Naive thymus-derived CD4-positive, alpha-beta T cell (primary cell): Measurements from ENCODE around the gene RCAN1. TPM values are rescaled to one million over a fixed set of nuclear protein-coding genes. Genes with fewer than 3 reads are reported as not detected.

Source experiments
- ATAC-seq: fragments of 150-1000 bp; cut with Tn5 transposase; 2 replicates; pipeline ENCODE4 v1.10.0; 2021; ENCODE audit warnings: mild to moderate bottlenecking, moderate library complexity
- CTCF ChIA-PET: fragments of 350-600 bp; sonication (Branson Sonifier 250); formaldehyde crosslinking; loops from one replicate; lab custom pipeline; 2021; ENCODE audit warnings: antibody characterized with exemption; lab: Charles Lee
- POLR2A ChIA-PET: fragments of 350-600 bp; sonication (Branson Sonifier 250); formaldehyde crosslinking; loops from one replicate; lab custom pipeline; 2021; ENCODE audit warnings: antibody characterized with exemption, inconsistent platforms; lab: Charles Lee
- DNase-seq, 9 donors: peaks; one replicate each; pipeline versions ENCODE4 v3.0.0 to v3.0.0-alpha.2; 2020 to 2022; ENCODE audit warnings: mixed read lengths in 1 of 9
- H3K27ac ChIP-seq: one replicate; pipeline ENCODE4 v1.7.0; 2013; ENCODE audit warnings: mild to moderate bottlenecking, low read depth, low read length, moderate library complexity
- H3K27me3 ChIP-seq, 2 donors: one replicate each; pipeline ENCODE4 v1.7.0; 2013; ENCODE audit warnings: low read length in 2 of 2, mild to moderate bottlenecking in 2 of 2, moderate library complexity in 2 of 2; ENCODE audit not compliant: control insufficient read depth in 2 of 2, insufficient read depth in 2 of 2
- H3K36me3 ChIP-seq, 3 experiments: 1 replicate in 2 of 3; 2 replicates in 1 of 3; pipeline ENCODE4 v1.7.0; 2013; ENCODE audit warnings: low read length in 3 of 3, mild to moderate bottlenecking in 3 of 3, moderate library complexity in 1 of 3; ENCODE audit not compliant: insufficient read depth in 3 of 3, control insufficient read depth in 2 of 3
- H3K4me1 ChIP-seq, 2 donors: one replicate each; pipeline ENCODE4 v1.7.0; 2013; ENCODE audit warnings: low read length in 2 of 2, mild to moderate bottlenecking in 2 of 2, moderate library complexity in 1 of 2; ENCODE audit not compliant: control insufficient read depth in 2 of 2, insufficient read depth in 2 of 2
- H3K4me3 ChIP-seq: 2 replicates; pipeline ENCODE4 v1.7.0; 2013; ENCODE audit warnings: mild to moderate bottlenecking, low read length
- H3K9me3 ChIP-seq, 3 experiments: 1 replicate in 2 of 3; 2 replicates in 1 of 3; pipeline ENCODE4 v1.7.0; 2013; ENCODE audit warnings: low read length in 3 of 3; ENCODE audit not compliant: control insufficient read depth in 2 of 3
- H3K27ac Mint-ChIP-seq, 9 donors: one replicate each; pipeline ENCODE4 v1.8.0; 2020 to 2022; ENCODE audit warnings: mixed read lengths in 9 of 9, mild to moderate bottlenecking in 8 of 9, moderate library complexity in 5 of 9, inconsistent platforms in 2 of 9
- H3K27me3 Mint-ChIP-seq, 5 donors: one replicate each; pipeline ENCODE4 v1.8.0; 2021 to 2022; ENCODE audit warnings: mixed read lengths in 5 of 5, mild to moderate bottlenecking in 1 of 5
- H3K36me3 Mint-ChIP-seq, 5 donors: one replicate each; pipeline ENCODE4 v1.8.0; 2020 to 2022; ENCODE audit warnings: mixed read lengths in 5 of 5, mild to moderate bottlenecking in 3 of 5, inconsistent platforms in 1 of 5
- H3K4me1 Mint-ChIP-seq, 7 donors: one replicate each; pipeline ENCODE4 v1.8.0; 2020 to 2022; ENCODE audit warnings: mixed read lengths in 7 of 7, mild to moderate bottlenecking in 3 of 7, inconsistent platforms in 1 of 7
- H3K4me3 Mint-ChIP-seq, 10 donors: one replicate each; pipeline ENCODE4 v1.8.0; 2020 to 2022; ENCODE audit warnings: mild to moderate bottlenecking in 10 of 10, mixed read lengths in 10 of 10, moderate library complexity in 6 of 10, inconsistent platforms in 2 of 10
- H3K9me3 Mint-ChIP-seq, 11 donors: one replicate each; pipeline ENCODE4 v1.8.0; 2020 to 2022; ENCODE audit warnings: mixed read lengths in 11 of 11, mild to moderate bottlenecking in 4 of 11, inconsistent platforms in 1 of 11, moderate library complexity in 1 of 11
- intact Hi-C, 2 donors: fragments of 100-400 bp; cut with micrococcal nuclease; formaldehyde crosslinking; loops; one replicate each; pipeline ENCODE4 v1.15.1; 2023
- polyA plus RNA-seq, 2 donors: library from polyadenylated mRNA; unstranded; fragments of 300-500 nt; fragmentation: Illumina TruSeq; gene quantifications; one replicate each; pipeline ENCODE4 v1.2.3, GENCODE V29; 2021
- total RNA-seq, 6 experiments: library from RNA in 5 of 6; stranded (reverse) in 5 of 6; gene quantifications; 1 replicate in 5 of 6; 2 replicates in 1 of 6; pipeline ENCODE4 v1.2.3 and lab custom pipeline; 2021 to 2026

Gene RCAN1
- total and polyA plus RNA-seq, 7 experiments from 2014 or later: 3.0 to 15.3 (median 5.0) TPM

GRCh38 chr21:34639250-34639649 is 24.3 kb upstream of the RCAN1 start:
- H3K4me3 ChIP-seq: no peak overlapping the region
- H3K4me1 ChIP-seq: peaks cover 0 to 4% of the 10 kb centered on the region in 2 donors
- CTCF ChIA-PET: no interaction called here
- POLR2A ChIA-PET: no interaction called here
- H3K9me3 Mint-ChIP-seq: peaks cover 0 to 14% (median 0%) of the 10 kb centered on the region in 11 donors
- no peaks in the 10 kb centered on the region for H3K27me3 ChIP-seq
- peaks cover 11 to 42% (median 14%) of the 10 kb centered on the region in 7 donors for H3K4me1 Mint-ChIP-seq
- intact Hi-C loops: no loop called here
- H3K27ac Mint-ChIP-seq: peak overlapping the region in 3 of 9 donors; percentile 17 to 43 (median 36)
- peak overlapping the region in 4 of 10 donors; percentile 9 to 56 (median 27) for H3K4me3 Mint-ChIP-seq
- ATAC-seq (no peak), DNase-seq (no peak)
- H3K9me3 ChIP-seq: no peaks in the 10 kb centered on the region
- no peaks in the 10 kb centered on the region for H3K36me3 ChIP-seq
- peaks cover 0 to 12% (median 3%) of the 10 kb centered on the region in 5 donors for H3K27me3 Mint-ChIP-seq
- H3K36me3 Mint-ChIP-seq: peaks cover 0 to 12% (median 3%) of the 10 kb centered on the region in 5 donors
- no peak overlapping the region for H3K27ac ChIP-seq

GRCh38 chr21:34636961-34637360 is 22.0 kb upstream of the RCAN1 start:
- Histone ChIP-seq H3K9me3 (no peaks in the 10 kb centered on the region), H3K36me3 (no peaks in the 10 kb centered on the region), H3K4me1 (peaks cover 0 to 4% of the 10 kb centered on the region in 2 donors), H3K27ac (no peak overlapping the region), H3K4me3 (no peak overlapping the region), H3K27me3 (no peaks in the 10 kb centered on the region)
- Mint-ChIP-seq H3K9me3 (peaks cover 0 to 14% (median 0%) of the 10 kb centered on the region in 11 donors), H3K36me3 (peaks cover 0 to 12% (median 3%) of the 10 kb centered on the region in 5 donors), H3K4me3 (no peak overlapping the region), H3K4me1 (peaks cover 11 to 31% (median 14%) of the 10 kb centered on the region in 7 donors), H3K27me3 (peaks cover 0 to 17% (median 6%) of the 10 kb centered on the region in 5 donors), H3K27ac (no peak overlapping the region)
- ChIA-PET POLR2A (no interaction called here), CTCF (no interaction called here)
- DNase-seq: no peak
- no peak for ATAC-seq
- intact Hi-C loops: no loop called here

GRCh38 chr21:34635307-34635706 is 20.4 kb upstream of the RCAN1 start:
- H3K27ac ChIP-seq: no peak overlapping the region
- H3K36me3 ChIP-seq: no peaks in the 10 kb centered on the region
- Mint-ChIP-seq H3K27ac (no peak overlapping the region), H3K4me1 (peaks cover 4 to 20% (median 8%) of the 10 kb centered on the region in 7 donors), H3K36me3 (peaks cover 0 to 7% (median 3%) of the 10 kb centered on the region in 5 donors), H3K4me3 (no peak overlapping the region), H3K9me3 (peaks cover 0 to 12% (median 0%) of the 10 kb centered on the region in 11 donors), H3K27me3 (peaks cover 0 to 18% (median 6%) of the 10 kb centered on the region in 5 donors)
- DNase-seq (no peak), ATAC-seq (no peak)
- intact Hi-C loops: no loop called here
- no peaks in the 10 kb centered on the region for H3K27me3 ChIP-seq
- no peaks in the 10 kb centered on the region for H3K4me1 ChIP-seq
- CTCF ChIA-PET: no interaction called here
- H3K4me3 ChIP-seq: no peak overlapping the region
- no peaks in the 10 kb centered on the region for H3K9me3 ChIP-seq
- POLR2A ChIA-PET: no interaction called here

- CTCF ChIA-PET: interaction anchor here (0.6 to 2.8 kb wide), 7 partner anchors 8 to 270 kb away, joined by 3 to 12 read pairs (median 4); no protein-coding TSS in a partner anchor
- no peaks in the 10 kb centered on the region for H3K36me3 ChIP-seq
- Mint-ChIP-seq H3K27me3 (peaks cover 0 to 18% (median 6%) of the 10 kb centered on the region in 5 donors), H3K36me3 (no peaks in the 10 kb centered on the region), H3K27ac (no peak overlapping the region), H3K9me3 (peaks cover 0 to 2% (median 0%) of the 10 kb centered on the region in 11 donors), H3K4me1 (peaks cover 0 to 2% (median 0%) of the 10 kb centered on the region in 7 donors), H3K4me3 (no peak overlapping the region)
- ATAC-seq (no peak), DNase-seq (no peak)
- H3K9me3 ChIP-seq: no peaks in the 10 kb centered on the region
- H3K4me3 ChIP-seq: no peak overlapping the region
- intact Hi-C loops: loop anchor here in 1 of 2 donors (5.0 kb wide), 1 partner anchor 715 kb away; the partner anchor contains the start of gene ATP5PO
- H3K27ac ChIP-seq: no peak overlapping the region
- no peaks in the 10 kb centered on the region for H3K27me3 ChIP-seq
- no peaks in the 10 kb centered on the region for H3K4me1 ChIP-seq
- POLR2A ChIA-PET: no interaction called here
Observed at GRCh38 chr21:34632498-34632897, 17.6 kb upstream of the RCAN1 start.

- no peak overlapping the region for H3K4me3 ChIP-seq
- H3K9me3 Mint-ChIP-seq: no peaks in the 10 kb centered on the region
- H3K27ac ChIP-seq: no peak overlapping the region
- peaks cover 5 to 22% (median 14%) of the 10 kb centered on the region in 5 donors for H3K27me3 Mint-ChIP-seq
- CTCF ChIA-PET: interaction anchor here (1.1 to 2.8 kb wide), 4 partner anchors 10 to 268 kb away, joined by 3 to 12 read pairs (median 6); no protein-coding TSS in a partner anchor
- no peak overlapping the region for H3K27ac Mint-ChIP-seq
- intact Hi-C loops: loop anchor here (1.0 to 5.0 kb wide), 3 partner anchors 120 to 713 kb away; partner anchors contain the start of gene ATP5PO (in 1 of the 2)
- H3K27me3 ChIP-seq: no peaks in the 10 kb centered on the region
- POLR2A ChIA-PET: interaction anchor here (0.6 kb wide), 1 partner anchor 271 kb away, joined by 3 read pairs; no protein-coding TSS in a partner anchor
- H3K4me3 Mint-ChIP-seq: no peak overlapping the region
- DNase-seq: peak in 7 of 9 donors; percentile 23 to 65 (median 52)
- no peaks in the 10 kb centered on the region for H3K4me1 Mint-ChIP-seq
- H3K36me3 Mint-ChIP-seq: no peaks in the 10 kb centered on the region
- ATAC-seq: peak; percentile 77
- H3K9me3 ChIP-seq: no peaks in the 10 kb centered on the region
- no peaks in the 10 kb centered on the region for H3K36me3 ChIP-seq
- H3K4me1 ChIP-seq: no peaks in the 10 kb centered on the region
Observed at GRCh38 chr21:34630536-34631143, 15.7 kb upstream of the RCAN1 start.

- H3K9me3 Mint-ChIP-seq: peaks cover 0 to 3% (median 0%) of the 10 kb centered on the region in 11 donors
- H3K27ac Mint-ChIP-seq: no peak overlapping the region
- Histone ChIP-seq H3K4me3 (no peak overlapping the region), H3K9me3 (no peaks in the 10 kb centered on the region), H3K27me3 (peaks cover 0 to 3% of the 10 kb centered on the region in 2 donors), H3K27ac (no peak overlapping the region), H3K4me1 (no peaks in the 10 kb centered on the region), H3K36me3 (no peaks in the 10 kb centered on the region)
- no peak for DNase-seq
- no peak overlapping the region for H3K4me3 Mint-ChIP-seq
- ChIA-PET POLR2A (no interaction called here), CTCF (no interaction called here)
- peaks cover 0 to 5% (median 0%) of the 10 kb centered on the region in 5 donors for H3K36me3 Mint-ChIP-seq
- intact Hi-C loops: no loop called here
- H3K27me3 Mint-ChIP-seq: peaks cover 16 to 30% (median 28%) of the 10 kb centered on the region in 5 donors
- no peak for ATAC-seq
- H3K4me1 Mint-ChIP-seq: peaks cover 0 to 4% (median 0%) of the 10 kb centered on the region in 7 donors
Observed at GRCh38 chr21:34626131-34626530, 11.2 kb upstream of the RCAN1 start.
